Measurements from ENCODE around the gene PCDHB12. TPM values are rescaled to one million over a fixed set of nuclear protein-coding genes. Genes with fewer than 3 reads are reported as not detected.
A peak's percentile ranks its signal among the peaks of the same experiment; 100 is the strongest.
"Not testable (repeated sequence)": the region's sequence is repeated elsewhere in the genome, so short reads cannot be mapped to it uniquely, and the experiment has no call there.

The PCDHB12 gene
- 1.5 to 2.4 TPM (median 1.7 TPM) in 3 replicates for total RNA-seq
- long read RNA-seq: 0 reads

- Mint-ChIP-seq H3K4me3 (ENCODE audit: unreplicated experiment) (peak within 1 kb of the TSS; percentile 51), H3K36me3 (ENCODE audit: low read depth) (peaks cover 10% of the 10 kb centered on the region), H3K4me1 (ENCODE audit: low read depth) (no peaks in the 10 kb centered on the region), H3K9me3 (ENCODE audit: low read depth) (peaks cover 68% of the 10 kb centered on the region), H3K27me3 (ENCODE audit: low read depth) (no peaks in the 10 kb centered on the region), H3K27ac (ENCODE audit: unreplicated experiment) (no peak within 1 kb of the TSS)
- no peak for DNase-seq (ENCODE audit: low spot score)
- TF ChIP-seq CTCF (IDR thresholded peaks at IDR 0.05): peak; percentile 16
Observed at GRCh38 chr5:141208478-141208877, at the start of gene PCDHB12. Gene PCDHB12 (plus strand): TSS chr5:141208719. CDS start chr5:141208908, 189 bp downstream.

GRCh38 chr5:141172381-141173204, 35.9 kb upstream of the PCDHB12 start, which contains the start of gene PCDHB7:
Gene PCDHB7 (plus strand): TSS chr5:141172644. CDS start chr5:141172836, 192 bp downstream.
- no peaks in the 10 kb centered on the region for H3K27me3 Mint-ChIP-seq (ENCODE audit: low read depth)
- no peak within 1 kb of the TSS for H3K4me3 Mint-ChIP-seq (ENCODE audit: unreplicated experiment)
- H3K36me3 Mint-ChIP-seq (ENCODE audit: low read depth): peaks cover 26% of the 10 kb centered on the region
- TF ChIP-seq CTCF (IDR thresholded peaks at IDR 0.05): peak; percentile 29
- DNase-seq (ENCODE audit: low spot score): no peak
- H3K27ac Mint-ChIP-seq (ENCODE audit: unreplicated experiment): no peak within 1 kb of the TSS
- peaks cover 52% of the 10 kb centered on the region for H3K9me3 Mint-ChIP-seq (ENCODE audit: low read depth)
- H3K4me1 Mint-ChIP-seq (ENCODE audit: low read depth): no peaks in the 10 kb centered on the region

DNA sequence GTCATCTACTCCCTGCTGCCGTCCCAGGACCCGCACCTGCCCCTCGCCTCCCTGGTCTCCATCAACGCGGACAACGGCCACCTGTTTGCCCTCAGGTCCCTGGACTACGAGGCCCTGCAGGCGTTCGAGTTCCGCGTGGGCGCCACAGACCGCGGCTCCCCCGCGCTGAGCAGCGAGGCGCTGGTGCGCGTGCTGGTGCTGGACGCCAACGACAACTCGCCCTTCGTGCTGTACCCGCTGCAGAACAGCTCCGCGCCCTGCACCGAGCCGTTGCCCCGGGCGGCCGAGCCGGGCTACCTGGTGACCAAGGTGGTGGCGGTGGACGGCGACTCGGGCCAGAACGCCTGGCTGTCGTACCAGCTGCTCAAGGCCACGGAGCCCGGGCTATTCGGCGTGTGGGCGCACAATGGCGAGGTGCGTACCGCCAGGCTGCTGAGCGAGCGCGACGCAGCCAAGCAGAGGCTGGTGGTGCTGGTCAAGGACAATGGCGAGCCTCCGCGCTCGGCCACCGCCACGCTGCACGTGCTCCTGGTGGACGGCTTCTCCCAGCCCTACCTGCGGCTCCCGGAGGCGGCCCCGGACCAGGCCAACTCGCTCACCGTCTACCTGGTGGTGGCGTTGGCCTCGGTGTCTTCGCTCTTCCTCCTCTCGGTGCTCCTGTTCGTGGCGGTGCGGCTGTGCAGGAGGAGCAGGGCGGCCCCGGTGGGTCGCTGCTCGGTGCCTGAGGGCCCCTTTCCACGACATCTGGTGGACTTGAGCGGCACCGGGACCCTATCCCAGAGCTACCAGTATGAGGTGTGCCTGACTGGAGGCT, 34.0 kb upstream of the PCDHB12 start:
- peaks cover 36% of the 10 kb centered on the region for H3K9me3 Mint-ChIP-seq (ENCODE audit: low read depth)
- H3K4me1 Mint-ChIP-seq (ENCODE audit: low read depth); H3K27me3 Mint-ChIP-seq (ENCODE audit: low read depth); H3K27ac Mint-ChIP-seq (ENCODE audit: unreplicated experiment); H3K4me3 Mint-ChIP-seq (ENCODE audit: unreplicated experiment); DNase-seq (ENCODE audit: low spot score): not testable (repeated sequence)
- peaks cover 15% of the 10 kb centered on the region for H3K36me3 Mint-ChIP-seq (ENCODE audit: low read depth)

DNA sequence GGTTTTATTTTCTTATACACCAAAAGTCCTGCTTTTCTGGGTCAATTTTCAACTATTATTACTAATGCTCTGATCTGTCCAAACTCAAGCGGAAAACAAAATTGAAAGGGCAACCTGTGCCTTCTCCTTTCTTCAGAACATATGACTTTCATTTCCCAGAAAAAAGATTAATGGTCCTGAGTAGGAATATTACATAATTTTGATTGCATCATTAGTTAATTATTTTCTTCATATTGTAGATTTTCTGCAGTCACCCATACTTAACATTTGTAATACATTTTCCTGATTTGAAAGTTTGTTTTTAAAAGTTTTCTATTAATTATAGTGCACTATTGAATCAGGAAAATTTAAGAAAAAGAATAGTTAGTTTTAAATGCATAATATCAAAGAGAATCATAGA, 32.6 kb upstream of the PCDHB12 start:
- TF ChIP-seq CTCF (IDR thresholded peaks at IDR 0.05): no peak
- DNase-seq (ENCODE audit: low spot score): no peak
- no peak overlapping the region for H3K27ac Mint-ChIP-seq (ENCODE audit: unreplicated experiment)
- peaks cover 29% of the 10 kb centered on the region for H3K9me3 Mint-ChIP-seq (ENCODE audit: low read depth)
- no peaks in the 10 kb centered on the region for H3K27me3 Mint-ChIP-seq (ENCODE audit: low read depth)
- no peak overlapping the region for H3K4me3 Mint-ChIP-seq (ENCODE audit: unreplicated experiment)
- H3K36me3 Mint-ChIP-seq (ENCODE audit: low read depth): peaks cover 9% of the 10 kb centered on the region
- no peaks in the 10 kb centered on the region for H3K4me1 Mint-ChIP-seq (ENCODE audit: low read depth)

GRCh38 chr5:141177577-141178191, 30.8 kb upstream of the PCDHB12 start, which contains the start of gene PCDHB8:
Gene PCDHB8 (plus strand): TSS chr5:141177790. CDS start chr5:141178035, 245 bp downstream.
- H3K27ac Mint-ChIP-seq (ENCODE audit: unreplicated experiment); H3K4me1 Mint-ChIP-seq (ENCODE audit: low read depth); H3K4me3 Mint-ChIP-seq (ENCODE audit: unreplicated experiment): not testable (repeated sequence)

DNA sequence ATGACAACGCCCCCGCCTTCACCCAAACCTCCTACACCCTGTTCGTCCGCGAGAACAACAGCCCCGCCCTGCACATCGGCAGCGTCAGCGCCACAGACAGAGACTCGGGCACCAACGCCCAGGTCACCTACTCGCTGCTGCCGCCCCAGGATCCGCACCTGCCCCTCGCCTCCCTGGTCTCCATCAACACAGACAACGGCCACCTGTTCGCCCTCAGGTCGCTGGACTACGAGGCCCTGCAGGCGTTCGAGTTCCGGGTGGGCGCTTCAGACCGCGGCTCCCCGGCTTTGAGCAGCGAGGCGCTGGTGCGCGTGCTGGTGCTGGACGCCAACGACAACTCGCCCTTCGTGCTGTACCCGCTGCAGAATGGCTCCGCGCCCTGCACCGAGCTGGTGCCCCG, 29.1 kb upstream of the PCDHB12 start:
- not testable (repeated sequence) for H3K27me3 Mint-ChIP-seq (ENCODE audit: low read depth); H3K27ac Mint-ChIP-seq (ENCODE audit: unreplicated experiment); H3K4me1 Mint-ChIP-seq (ENCODE audit: low read depth); H3K4me3 Mint-ChIP-seq (ENCODE audit: unreplicated experiment); DNase-seq (ENCODE audit: low spot score)
- H3K9me3 Mint-ChIP-seq (ENCODE audit: low read depth): peaks cover 31% of the 10 kb centered on the region
- H3K36me3 Mint-ChIP-seq (ENCODE audit: low read depth): peaks cover 20% of the 10 kb centered on the region

More at GRCh38 chr5:141177577-141178191, 30.8 kb upstream of the PCDHB12 start, which contains the start of gene PCDHB8:
- Mint-ChIP-seq H3K36me3 (ENCODE audit: low read depth) (peaks cover 15% of the 10 kb centered on the region), H3K9me3 (ENCODE audit: low read depth) (peaks cover 34% of the 10 kb centered on the region)
- not testable (repeated sequence) for H3K27me3 Mint-ChIP-seq (ENCODE audit: low read depth); DNase-seq (ENCODE audit: low spot score)

GRCh38 chr5:141179876-141180275, 28.6 kb upstream of the PCDHB12 start:
- H3K27ac Mint-ChIP-seq (ENCODE audit: unreplicated experiment); H3K4me1 Mint-ChIP-seq (ENCODE audit: low read depth); H3K27me3 Mint-ChIP-seq (ENCODE audit: low read depth); DNase-seq (ENCODE audit: low spot score); H3K4me3 Mint-ChIP-seq (ENCODE audit: unreplicated experiment): not testable (repeated sequence)
- Mint-ChIP-seq H3K9me3 (ENCODE audit: low read depth) (peaks cover 34% of the 10 kb centered on the region), H3K36me3 (ENCODE audit: low read depth) (peaks cover 22% of the 10 kb centered on the region)
